HG03575 (cell line): ENCODE results near the gene PRR30.

Experiments used
- ATAC-seq: cut with Tn5 transposase; IDR thresholded peaks from one replicate; pipeline ENCODE4 v1.9.1; 2021; ENCODE audit not compliant: unreplicated experiment, insufficient number of reproducible peaks, low FRiP score; ENCODE audit errors: extremely low read depth

Gene PRR30

GRCh38 chr2:27088634-27089033 is 50.6 kb downstream of the PRR30 start:
- ATAC-seq = no peak

GRCh38 chr2:27087823-27088410 is 51.3 kb downstream of the PRR30 start:
- ATAC-seq = no peak
